Neural crest cell (in vitro differentiated cells): Measurements from ENCODE around the gene TMEM182. TPM values are rescaled to one million over a fixed set of nuclear protein-coding genes. Genes with fewer than 3 reads are reported as not detected.

ENCODE experiments used
- DNase-seq: peaks from one replicate; pipeline ENCODE4 v3.0.0; 2021; ENCODE audit warnings: low read depth, mixed read lengths, low spot score
- H3K27ac Mint-ChIP-seq: one replicate; pipeline ENCODE4 v1.8.0; 2021; ENCODE audit warnings: mild to moderate bottlenecking, mixed read lengths; ENCODE audit not compliant: unreplicated experiment
- H3K27me3 Mint-ChIP-seq: 2 replicates; pipeline ENCODE4 v1.8.0; 2021; ENCODE audit warnings: low read depth, mild to moderate bottlenecking, mixed read lengths
- H3K36me3 Mint-ChIP-seq: 2 replicates; pipeline ENCODE4 v1.8.0; 2021; ENCODE audit warnings: low read depth, mild to moderate bottlenecking, mixed read lengths
- H3K4me1 Mint-ChIP-seq: 2 replicates; pipeline ENCODE4 v1.8.0; 2021; ENCODE audit warnings: mixed read lengths
- H3K4me3 Mint-ChIP-seq: one replicate; pipeline ENCODE4 v1.8.0; 2021; ENCODE audit warnings: mild to moderate bottlenecking, mixed read lengths
- H3K9me3 Mint-ChIP-seq: 2 replicates; pipeline ENCODE4 v1.8.0; 2021; ENCODE audit warnings: mixed read lengths
- CTCF ChIP-seq: fragments of 200-600 bp; sonication (generic); conservative IDR thresholded peaks from 2 replicates; pipeline ENCODE4 v1.5.0; 2021; ENCODE audit warnings: antibody characterized with exemption, mild to moderate bottlenecking
- long read RNA-seq: library from polyadenylated mRNA; unstranded; transcript quantifications from one replicate; pipeline ENCODE4 v2.0.0, GENCODE V29; 2020
- total RNA-seq: library from RNA; stranded (reverse); gene quantifications from 2 replicates; pipeline ENCODE4 v1.2.1, GENCODE V29; 2021

TMEM182 gene
- 5.9 and 7.9 TPM in 2 replicates for total RNA-seq
- long read RNA-seq, transcript TMEM182-202 (5 exons, 3,112 nt): major isoform, 5 of 9 reads
- long read RNA-seq, partial matches to known transcripts: 0 of 9 reads
- long read RNA-seq, other reads (novel, unspliced or antisense): 2 of 9 reads

- no peak within 1 kb of the TSS for H3K27ac Mint-ChIP-seq
- TF ChIP-seq CTCF: no peak
Measured at GRCh38 chr2:102761763-102762162, at the start of gene TMEM182. TSS of gene TMEM182 (plus strand) at chr2:102762031. CDS start at chr2:102762218, 187 bp downstream.

GRCh38 chr2:102717308-102718018 is 44.4 kb upstream of the TMEM182 start:
- DNase-seq: no peak
- no peak overlapping the region for H3K4me3 Mint-ChIP-seq
- peaks cover 32% of the 10 kb centered on the region for H3K36me3 Mint-ChIP-seq
- H3K27ac Mint-ChIP-seq: no peak overlapping the region
- H3K4me1 Mint-ChIP-seq: no peaks in the 10 kb centered on the region
- TF ChIP-seq CTCF: no peak
- no peaks in the 10 kb centered on the region for H3K27me3 Mint-ChIP-seq
- H3K9me3 Mint-ChIP-seq: no peaks in the 10 kb centered on the region

More at GRCh38 chr2:102761763-102762162, at the start of gene TMEM182:
- H3K36me3 Mint-ChIP-seq: peaks cover 9% of the 10 kb centered on the region
- no peaks in the 10 kb centered on the region for H3K9me3 Mint-ChIP-seq
- H3K4me1 Mint-ChIP-seq: no peaks in the 10 kb centered on the region
- DNase-seq: no peak
- no peaks in the 10 kb centered on the region for H3K27me3 Mint-ChIP-seq
- no peak within 1 kb of the TSS for H3K4me3 Mint-ChIP-seq

GRCh38 chr2:102718387-102719316 is 43.2 kb upstream of the TMEM182 start:
- H3K27ac Mint-ChIP-seq: no peak overlapping the region
- H3K9me3 Mint-ChIP-seq: no peaks in the 10 kb centered on the region
- H3K27me3 Mint-ChIP-seq: no peaks in the 10 kb centered on the region
- DNase-seq: no peak
- H3K4me1 Mint-ChIP-seq: no peaks in the 10 kb centered on the region
- TF ChIP-seq CTCF: no peak
- H3K4me3 Mint-ChIP-seq: no peak overlapping the region
- H3K36me3 Mint-ChIP-seq: peaks cover 43% of the 10 kb centered on the region

- Mint-ChIP-seq H3K4me3 (no peak overlapping the region), H3K36me3 (peaks cover 41% of the 10 kb centered on the region), H3K4me1 (no peaks in the 10 kb centered on the region), H3K27me3 (no peaks in the 10 kb centered on the region), H3K27ac (no peak overlapping the region), H3K9me3 (no peaks in the 10 kb centered on the region)
- TF ChIP-seq CTCF: no peak
- no peak for DNase-seq
Measured at GRCh38 chr2:102724016-102724490, 37.8 kb upstream of the TMEM182 start.

- no peaks in the 10 kb centered on the region for H3K4me1 Mint-ChIP-seq
- H3K4me3 Mint-ChIP-seq: no peak overlapping the region
Measured at GRCh38 chr2:102724553-102724952, 37.3 kb upstream of the TMEM182 start.

More at GRCh38 chr2:102724553-102724952, 37.3 kb upstream of the TMEM182 start:
- Mint-ChIP-seq H3K36me3 (peaks cover 38% of the 10 kb centered on the region), H3K9me3 (no peaks in the 10 kb centered on the region), H3K27ac (peak overlapping the region; percentile 29), H3K27me3 (no peaks in the 10 kb centered on the region)
- no peak for TF ChIP-seq CTCF
- DNase-seq: no peak
